Neuronal stem cell (in vitro differentiated cells): ENCODE data around the gene ING5.

Experiments used
- DNase-seq: peaks from one replicate; pipeline ENCODE4 v3.0.0-alpha.2; 2013; ENCODE audit warnings: low spot score
- H2AFZ ChIP-seq: one replicate; pipeline ENCODE4 v1.6.1; 2013; ENCODE audit warnings: mild to moderate bottlenecking, low read length, inconsistent platforms
- H2AK5ac ChIP-seq: 2 replicates; pipeline ENCODE4 v1.6.1; 2013; ENCODE audit warnings: low read depth, mild to moderate bottlenecking, inconsistent platforms, low read length, moderate library complexity, mixed read lengths
- H2BK120ac ChIP-seq: 2 replicates; pipeline ENCODE4 v1.6.1; 2013; ENCODE audit warnings: low read depth, mild to moderate bottlenecking, inconsistent platforms, low read length, moderate library complexity, mixed read lengths
- H2BK12ac ChIP-seq: one replicate; pipeline ENCODE4 v1.6.1; 2013; ENCODE audit warnings: low read length, inconsistent platforms
- H2BK15ac ChIP-seq: 2 replicates; pipeline ENCODE4 v1.6.1; 2013; ENCODE audit warnings: mild to moderate bottlenecking, low read length, inconsistent platforms, mixed read lengths
- H2BK5ac ChIP-seq: one replicate; pipeline ENCODE4 v1.6.1; 2013; ENCODE audit warnings: inconsistent platforms, mild to moderate bottlenecking, low read length, moderate library complexity
- H3K14ac ChIP-seq: one replicate; pipeline ENCODE4 v1.6.1; 2013; ENCODE audit warnings: low read length, inconsistent platforms
- H3K18ac ChIP-seq: 2 replicates; pipeline ENCODE4 v1.6.1; 2013; ENCODE audit warnings: low read length, inconsistent platforms
- H3K23ac ChIP-seq: 2 replicates; pipeline ENCODE4 v1.6.1; 2013; ENCODE audit warnings: low read depth, mild to moderate bottlenecking, mixed read lengths, low read length, inconsistent platforms; ENCODE audit not compliant: poor library complexity
- H3K27ac ChIP-seq: replicated peaks from 3 replicates; pipeline ENCODE4 v1.5.1; 2013; ENCODE audit warnings: low read length, inconsistent platforms
- H3K27me3 ChIP-seq, 3 experiments: 2 replicates each; pipeline ENCODE4 v1.6.1; 2013; ENCODE audit warnings: low read length in 3 of 3, mild to moderate bottlenecking in 2 of 3, inconsistent platforms in 1 of 3, low read depth in 1 of 3, mixed read lengths in 1 of 3, moderate library complexity in 1 of 3; ENCODE audit not compliant: control insufficient read depth in 3 of 3, insufficient read depth in 3 of 3
- H3K36me3 ChIP-seq, 2 donors: replicated peaks in 1 of 2; 2 replicates each; pipeline ENCODE4 v1.6.1; 2013; ENCODE audit warnings: low read length in 2 of 2; ENCODE audit not compliant: control insufficient read depth in 2 of 2, insufficient read depth in 2 of 2
- H3K4ac ChIP-seq: 2 replicates; pipeline ENCODE4 v1.6.1; 2013; ENCODE audit warnings: inconsistent platforms, mild to moderate bottlenecking, low read length, moderate library complexity
- H3K4me1 ChIP-seq, 2 donors: 1 replicate in 1 of 2; 2 replicates in 1 of 2; pipeline ENCODE4 v1.6.1; 2013; ENCODE audit warnings: low read length in 2 of 2, low read depth in 1 of 2; ENCODE audit not compliant: control insufficient read depth in 2 of 2, insufficient read depth in 1 of 2
- H3K4me2 ChIP-seq: one replicate; pipeline ENCODE4 v1.6.1; 2013; ENCODE audit warnings: mild to moderate bottlenecking, low read length, inconsistent platforms; ENCODE audit not compliant: insufficient read depth, poor library complexity, severe bottlenecking
- H3K4me3 ChIP-seq, 2 donors: 2 replicates each; pipeline ENCODE4 v1.5.1; 2013; ENCODE audit warnings: low read length in 2 of 2, mild to moderate bottlenecking in 2 of 2, inconsistent platforms in 1 of 2, moderate library complexity in 1 of 2
- H3K79me1 ChIP-seq: one replicate; pipeline ENCODE4 v1.6.1; 2013; ENCODE audit warnings: low read depth, mild to moderate bottlenecking, inconsistent platforms, low read length, moderate library complexity
- H3K9ac ChIP-seq: one replicate; pipeline ENCODE4 v1.6.1; 2013; ENCODE audit warnings: mild to moderate bottlenecking, low read depth, low read length, inconsistent platforms; ENCODE audit not compliant: poor library complexity
- H3K9me3 ChIP-seq, 2 donors: replicated peaks in 1 of 2; 2 replicates each; pipeline versions ENCODE3 to v1.6.1; 2013; ENCODE audit warnings: low read length in 2 of 2, mild to moderate bottlenecking in 2 of 2, inconsistent platforms in 1 of 2, low read depth in 1 of 2, mixed read lengths in 1 of 2, moderate library complexity in 1 of 2; ENCODE audit not compliant: control insufficient read depth in 2 of 2, insufficient read depth in 1 of 2
- H4K8ac ChIP-seq: one replicate; pipeline ENCODE4 v1.6.1; 2013; ENCODE audit warnings: low read depth, mild to moderate bottlenecking, inconsistent platforms, low read length, moderate library complexity
- H4K91ac ChIP-seq: one replicate; pipeline ENCODE4 v1.6.1; 2013; ENCODE audit warnings: low read length, low read depth, mild to moderate bottlenecking, inconsistent platforms; ENCODE audit not compliant: poor library complexity
- WGBS, 2 donors: extraction: QIAGEN DNeasy Blood & Tissue Kit; methylation state at CpG; one replicate each; pipeline ENCODE4 v1.1.7; 2013; ENCODE audit warnings: missing lambda C conversion rate in 2 of 2, mixed read lengths in 1 of 2; ENCODE audit not compliant: insufficient read length in 2 of 2, insufficient replicate concordance in 1 of 2; ENCODE audit errors: extremely low coverage in 2 of 2; 5-methylcytosine and 5-hydroxymethylcytosine counted together

ING5 gene

DNA sequence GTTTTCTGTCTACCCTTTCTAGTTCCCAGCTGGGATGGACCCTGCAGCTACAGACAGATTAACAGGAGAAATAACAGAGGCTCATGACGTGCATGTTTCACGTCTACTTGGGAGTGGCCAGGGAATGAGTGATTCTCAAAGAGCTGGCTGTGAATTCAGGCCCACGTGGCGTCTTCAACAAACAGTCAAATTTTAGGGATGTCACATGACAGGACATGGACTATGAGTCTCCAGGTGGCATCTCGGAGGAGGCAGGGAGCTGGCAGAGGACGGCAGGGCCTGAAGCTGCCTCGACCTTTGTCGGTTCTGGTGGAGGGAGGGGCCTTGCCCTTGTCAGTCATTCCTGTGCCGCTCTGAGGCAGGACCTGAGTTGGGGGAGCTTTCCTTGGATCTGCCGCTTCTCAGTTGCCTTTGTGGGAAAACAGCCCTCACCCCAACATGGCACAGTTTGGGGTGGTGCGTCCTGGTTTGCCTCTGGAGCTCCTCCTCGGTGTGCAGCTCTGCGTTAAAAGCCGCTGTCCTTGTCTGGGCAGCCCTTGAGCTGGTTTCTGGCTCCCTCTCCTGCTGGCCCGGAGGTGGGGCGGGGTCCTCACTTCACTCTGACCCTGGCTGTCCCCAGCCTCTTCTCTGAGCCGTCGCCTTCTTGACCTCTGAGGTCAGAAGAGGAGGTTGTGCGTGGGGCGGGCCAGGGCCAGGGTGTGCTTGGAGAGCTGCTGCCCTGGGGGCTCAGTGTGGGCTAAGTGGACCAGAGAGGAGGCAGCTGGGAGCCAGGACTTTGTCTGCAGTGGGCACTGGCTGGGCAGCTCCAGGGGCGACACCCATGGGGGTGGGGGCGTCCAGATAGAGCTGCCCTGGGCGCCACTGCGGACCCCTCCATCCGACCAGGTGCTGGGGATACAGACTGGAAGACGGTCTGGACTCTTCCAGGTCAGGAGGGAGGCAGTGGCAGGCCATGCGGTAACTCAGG, 62.7 kb downstream of the ING5 start:
- H3K4me3 ChIP-seq = no peak overlapping the region
- no CpG with 5 or more reads among the region's 27 CpGs for WGBS, 2 donors
- H4K91ac ChIP-seq = no peak overlapping the region
- H2AK5ac ChIP-seq = peak overlapping the region; percentile 30
- H3K4me2 ChIP-seq = no peak overlapping the region
- peak overlapping the region; percentile 36 for H2AFZ ChIP-seq
- H2BK15ac ChIP-seq = no peak overlapping the region
- peak overlapping the region; percentile 31 for H3K14ac ChIP-seq
- peak overlapping the region; percentile 88 for H3K18ac ChIP-seq
- no peak overlapping the region for H2BK5ac ChIP-seq
- no peaks in the 10 kb centered on the region for H3K27me3 ChIP-seq
- no peaks in the 10 kb centered on the region for H3K9me3 ChIP-seq
- peaks cover 11 to 12% of the 10 kb centered on the region in 2 donors for H3K4me1 ChIP-seq
- no peak for DNase-seq
- H3K79me1 ChIP-seq = no peaks in the 10 kb centered on the region
- H3K9ac ChIP-seq = no peak overlapping the region
- H3K36me3 ChIP-seq = peaks cover under 1 to 3% of the 10 kb centered on the region in 2 donors
- no peak overlapping the region for H4K8ac ChIP-seq
- no peak overlapping the region for H3K4ac ChIP-seq
- H3K27ac ChIP-seq = no peak overlapping the region
- H2BK12ac ChIP-seq = no peak overlapping the region
- no peak overlapping the region for H2BK120ac ChIP-seq
- no peak overlapping the region for H3K23ac ChIP-seq

DNA sequence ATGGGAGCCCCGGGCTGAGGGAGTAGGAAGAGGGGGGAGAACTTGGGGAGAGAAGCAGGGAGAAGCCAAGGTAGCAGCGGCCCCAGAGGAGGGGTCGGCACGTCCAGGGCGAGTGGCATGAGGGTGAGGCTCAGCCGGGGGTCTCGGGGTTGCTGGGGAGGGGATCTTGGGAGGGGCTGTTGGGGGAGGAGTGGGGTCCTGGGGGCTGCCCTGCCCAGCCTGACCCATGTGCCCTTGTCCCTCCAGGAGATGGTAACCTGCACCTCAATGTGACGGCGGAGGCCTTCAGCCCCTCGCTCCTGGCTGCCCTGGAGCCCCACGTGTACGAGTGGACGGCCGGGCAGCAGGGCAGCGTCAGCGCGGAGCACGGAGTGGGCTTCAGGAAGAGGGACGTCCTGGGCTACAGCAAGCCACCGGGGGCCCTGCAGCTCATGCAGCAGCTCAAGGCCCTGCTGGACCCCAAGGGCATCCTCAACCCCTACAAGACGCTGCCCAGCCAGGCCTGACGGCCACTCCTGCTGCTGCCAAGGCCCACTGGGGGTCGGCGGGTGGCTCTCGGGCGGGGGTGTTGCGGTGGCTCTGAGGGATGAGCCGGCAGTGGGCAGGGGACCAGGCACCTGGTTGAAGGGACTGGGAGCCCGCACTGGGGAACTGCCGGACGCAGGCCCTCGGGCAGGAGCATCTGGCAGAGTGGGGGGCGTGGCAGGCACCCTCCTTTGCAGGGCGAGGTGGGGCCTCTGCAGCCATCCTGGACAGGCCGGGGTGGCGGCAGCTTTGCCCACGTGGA, 65.8 kb downstream of the ING5 start:
- Histone ChIP-seq H3K4me3 (no peak overlapping the region), H2BK5ac (no peak overlapping the region), H3K9me3 (no peaks in the 10 kb centered on the region), H2AK5ac (peak overlapping the region; percentile 63), H3K14ac (peak overlapping the region; percentile 71), H2BK120ac (no peak overlapping the region), H3K27me3 (no peaks in the 10 kb centered on the region), H3K36me3 (no peaks in the 10 kb centered on the region), H3K79me1 (no peaks in the 10 kb centered on the region), H3K4me2 (no peak overlapping the region), H3K9ac (peak overlapping the region; percentile 44), H4K91ac (no peak overlapping the region), H2AFZ (no peak overlapping the region), H3K27ac (no peak overlapping the region), H2BK15ac (no peak overlapping the region), H3K23ac (peak overlapping the region; percentile 43), H3K4me1 (peaks cover 28 to 32% of the 10 kb centered on the region in 2 donors), H3K4ac (no peak overlapping the region), H3K18ac (peak overlapping the region; percentile 80), H4K8ac (no peak overlapping the region), H2BK12ac (peak overlapping the region; percentile 73)
- no peak for DNase-seq
- no CpG with 5 or more reads among the region's 37 CpGs for WGBS, 2 donors

DNA sequence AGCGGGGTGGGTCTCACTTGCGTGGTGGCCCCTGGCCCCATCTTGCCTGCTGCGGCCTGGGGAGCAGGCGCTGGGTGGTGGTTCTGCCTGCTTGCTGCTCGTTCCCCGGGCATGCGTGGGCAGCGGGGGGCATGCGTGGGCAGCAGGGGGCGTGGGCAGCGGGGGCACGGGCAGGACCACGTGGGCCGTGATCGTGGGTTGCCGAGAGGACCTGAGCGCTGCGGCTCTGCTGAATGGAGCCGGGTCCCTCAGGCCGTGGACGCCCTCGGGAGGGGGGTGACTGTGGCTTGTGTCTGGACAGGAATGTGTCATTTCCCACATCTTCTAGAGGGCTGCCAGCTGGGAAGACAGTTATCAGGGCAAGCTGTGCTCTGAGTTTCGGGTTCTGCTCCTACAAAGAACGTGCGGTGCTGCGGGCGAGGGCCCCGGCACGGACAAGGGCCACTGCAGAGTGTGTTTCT, 66.4 kb downstream of the ING5 start:
- Histone ChIP-seq H3K27ac (no peak overlapping the region), H3K9me3 (no peaks in the 10 kb centered on the region), H4K8ac (no peak overlapping the region), H3K79me1 (no peaks in the 10 kb centered on the region), H3K18ac (peak overlapping the region; percentile 28), H3K4me2 (no peak overlapping the region), H2BK5ac (no peak overlapping the region), H3K27me3 (no peaks in the 10 kb centered on the region), H3K9ac (peak overlapping the region; percentile 44), H3K36me3 (no peaks in the 10 kb centered on the region), H3K4me3 (no peak overlapping the region), H2BK120ac (no peak overlapping the region), H2AFZ (no peak overlapping the region), H2BK12ac (peak overlapping the region; percentile 41), H3K4me1 (peaks cover 28 to 33% of the 10 kb centered on the region in 2 donors), H2BK15ac (no peak overlapping the region), H3K14ac (peak overlapping the region; percentile 71), H2AK5ac (peak overlapping the region; percentile 63), H3K4ac (no peak overlapping the region), H4K91ac (no peak overlapping the region), H3K23ac (peak overlapping the region; percentile 43)
- DNase-seq = no peak
- WGBS, 2 donors = no CpG with 5 or more reads among the region's 29 CpGs

DNA sequence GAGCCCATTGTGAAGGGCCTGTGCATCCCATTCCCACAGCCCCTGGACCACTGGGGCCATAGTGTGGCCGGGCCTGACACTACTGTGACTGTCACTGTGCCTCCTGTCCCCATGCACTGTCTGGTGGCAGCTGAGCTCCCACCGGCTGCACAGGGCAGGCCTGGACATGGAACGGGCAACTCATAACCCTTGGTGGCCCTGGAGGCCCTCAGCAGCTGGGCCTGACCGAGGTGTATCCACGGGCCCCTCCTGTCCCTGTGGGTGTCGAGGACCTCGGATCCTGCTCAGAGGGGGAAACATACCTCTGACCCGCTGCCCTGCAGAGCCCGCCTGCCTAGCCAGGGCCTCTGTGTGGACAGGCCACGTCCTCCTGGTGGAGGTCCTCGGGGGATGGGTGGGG, 67.0 kb downstream of the ING5 start:
- H3K27ac ChIP-seq = no peak overlapping the region
- no peak overlapping the region for H3K9ac ChIP-seq
- H3K36me3 ChIP-seq = no peaks in the 10 kb centered on the region
- H3K4me2 ChIP-seq = no peak overlapping the region
- no peaks in the 10 kb centered on the region for H3K9me3 ChIP-seq
- no CpG with 5 or more reads among the region's 11 CpGs for WGBS, 2 donors
- no peak overlapping the region for H3K4me3 ChIP-seq
- H3K79me1 ChIP-seq = no peaks in the 10 kb centered on the region
- no peak overlapping the region for H2BK12ac ChIP-seq
- no peak overlapping the region for H2BK120ac ChIP-seq
- H2BK5ac ChIP-seq = no peak overlapping the region
- no peaks in the 10 kb centered on the region for H3K27me3 ChIP-seq
- H3K4me1 ChIP-seq = peaks cover 27 to 32% of the 10 kb centered on the region in 2 donors
- no peak for DNase-seq
- no peak overlapping the region for H2AFZ ChIP-seq
- H3K14ac ChIP-seq = no peak overlapping the region
- no peak overlapping the region for H4K91ac ChIP-seq
- peak overlapping the region; percentile 35 for H3K18ac ChIP-seq
- no peak overlapping the region for H3K4ac ChIP-seq
- H2AK5ac ChIP-seq = no peak overlapping the region
- H3K23ac ChIP-seq = no peak overlapping the region
- no peak overlapping the region for H4K8ac ChIP-seq
- no peak overlapping the region for H2BK15ac ChIP-seq
